Neural cell (in vitro differentiated cells): Measurements from ENCODE around the gene FBXL17.

Experiments
- CTCF ChIP-seq: fragments of 450-650 bp; IDR thresholded peaks from 2 replicates; pipeline ENCODE4 v1.5.1; 2014; ENCODE audit warnings: antibody characterized with exemption, mild to moderate bottlenecking, moderate library complexity; ENCODE audit not compliant: poor library complexity, severe bottlenecking
- EP300 ChIP-seq: fragments of 450-650 bp; conservative IDR thresholded peaks from 2 replicates; pipeline ENCODE4 v1.6.1; 2014; ENCODE audit warnings: antibody characterized with exemption, mild to moderate bottlenecking, moderate library complexity; ENCODE audit not compliant: poor library complexity, severe bottlenecking
- EZH2 ChIP-seq: fragments of 200-600, 300-800 bp; shearing (Covaris generic), sonication (generic); IDR thresholded peaks from 2 replicates; pipeline ENCODE4 v1.6.1; 2014; ENCODE audit warnings: antibody characterized with exemption, low read length, borderline replicate concordance, mild to moderate bottlenecking; ENCODE audit not compliant: insufficient read depth, poor library complexity, severe bottlenecking
- MXI1 ChIP-seq: fragments of 450-650 bp; conservative IDR thresholded peaks from 2 replicates; pipeline ENCODE4 v1.6.1; 2014; ENCODE audit warnings: antibody characterized with exemption, mild to moderate bottlenecking; ENCODE audit not compliant: poor library complexity, severe bottlenecking
- POLR2AphosphoS5 ChIP-seq: IDR thresholded peaks from 2 replicates; pipeline ENCODE4 v1.6.1; 2012
- RAD21 ChIP-seq: fragments of 450-650 bp; conservative IDR thresholded peaks from 2 replicates; pipeline ENCODE4 v1.6.1; 2014; ENCODE audit warnings: antibody characterized with exemption, mild to moderate bottlenecking, moderate library complexity
- REST ChIP-seq: IDR thresholded peaks from 2 replicates; pipeline ENCODE4 v1.6.1; 2012; ENCODE audit warnings: borderline replicate concordance
- SMC3 ChIP-seq: fragments of 450-650 bp; conservative IDR thresholded peaks from 2 replicates; pipeline ENCODE4 v1.6.1; 2014; ENCODE audit warnings: antibody characterized with exemption, mild to moderate bottlenecking, moderate library complexity; ENCODE audit not compliant: poor library complexity

DNA sequence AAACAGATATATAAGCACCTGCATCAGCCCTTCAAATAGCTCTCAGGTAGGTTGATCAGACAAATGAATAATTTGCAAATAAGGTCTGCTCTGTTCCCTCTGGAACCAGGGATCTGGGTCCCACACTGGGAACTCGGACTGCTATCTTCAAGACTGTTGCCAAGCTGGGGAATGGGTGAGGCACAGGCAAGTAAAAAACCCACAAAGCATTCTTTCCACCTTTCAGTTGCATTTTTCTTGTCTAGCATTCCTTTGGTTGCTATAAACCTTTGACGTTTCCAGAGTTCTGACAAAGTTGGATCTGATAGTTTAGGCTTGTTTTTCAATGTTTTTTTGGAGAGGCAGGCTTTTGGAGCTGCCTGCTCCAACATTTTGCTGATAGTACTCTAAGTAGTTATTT is 20.1 kb downstream of the FBXL17 start:
- TF ChIP-seq POLR2AphosphoS5 (no peak), EZH2 (no peak), CTCF (no peak), MXI1 (no peak), SMC3 (no peak), EP300 (no peak), REST (no peak), RAD21 (no peak)
